HepG2 (cell line): ENCODE measurements around the gene MED1. TPM values are rescaled to one million over a fixed set of nuclear protein-coding genes. Genes with fewer than 3 reads are reported as not detected.

ENCODE experiments used
- ATF5 ChIP-seq: sonication (generic); formaldehyde crosslinking; IDR thresholded peaks from 2 replicates; pipeline ENCODE4 v1.4.0; 2020; ENCODE audit warnings: mild to moderate bottlenecking, low read depth, missing genetic modification reagents
- CENPX ChIP-seq: sonication (generic); formaldehyde crosslinking; IDR thresholded peaks from 2 replicates; pipeline ENCODE4 v1.9.0; 2021; ENCODE audit warnings: mild to moderate bottlenecking, missing genetic modification reagents, moderate library complexity
- FOXO4 ChIP-seq: sonication (generic); formaldehyde crosslinking; conservative IDR thresholded peaks from 2 replicates; pipeline ENCODE4 v1.8.1; 2023; ENCODE audit warnings: missing genetic modification reagents
- JUN ChIP-seq: sonication (generic); formaldehyde crosslinking; IDR thresholded peaks from 2 replicates; pipeline ENCODE4 v1.4.0; 2020; ENCODE audit warnings: mild to moderate bottlenecking, missing genetic modification reagents
- MAFF ChIP-seq: IDR thresholded peaks from 2 replicates; pipeline ENCODE4 v1.6.1; 2011; ENCODE audit warnings: low read depth, low read length, improper control_type of control experiment
- MIER3 ChIP-seq: IDR thresholded peaks from 2 replicates; pipeline ENCODE4 v1.6.1; 2016; ENCODE audit warnings: missing compliant biosample characterization, borderline replicate concordance
- MYNN ChIP-seq: sonication (generic); formaldehyde crosslinking; IDR thresholded peaks from 2 replicates; pipeline ENCODE4 v1.4.0; 2020; ENCODE audit warnings: mild to moderate bottlenecking, low read depth, missing genetic modification reagents
- PAX8 ChIP-seq: sonication (generic); formaldehyde crosslinking; IDR thresholded peaks from 2 replicates; pipeline ENCODE4 v1.8.0; 2022; ENCODE audit warnings: mild to moderate bottlenecking, missing genetic modification reagents, borderline replicate concordance
- RCOR2 ChIP-seq: IDR thresholded peaks from 2 replicates; pipeline ENCODE4 v1.6.1; 2016; ENCODE audit warnings: missing biosample characterization, missing genetic modification reagents
- SIN3B ChIP-seq: fragments of 150-350 bp; IDR thresholded peaks from 2 replicates; pipeline ENCODE4 v1.6.1; 2014; ENCODE audit warnings: low read length
- TEF ChIP-seq: sonication (generic); formaldehyde crosslinking; IDR thresholded peaks from 2 replicates; pipeline ENCODE4 v1.5.0; 2020; ENCODE audit warnings: missing genetic modification reagents
- TFAP4 ChIP-seq: sonication (generic); IDR thresholded peaks from 2 replicates; pipeline ENCODE4 v1.6.1; 2016; ENCODE audit warnings: low read depth, borderline replicate concordance
- TFE3 ChIP-seq: IDR thresholded peaks from 2 replicates; pipeline ENCODE4 v1.6.1; 2016
- THAP9 ChIP-seq: sonication (generic); formaldehyde crosslinking; IDR thresholded peaks from 2 replicates; pipeline ENCODE4; 2020; ENCODE audit warnings: missing genetic modification reagents, mild to moderate bottlenecking, borderline replicate concordance
- ZNF335 ChIP-seq: sonication (generic); formaldehyde crosslinking; IDR thresholded peaks from 2 replicates; pipeline ENCODE4 v1.4.0; 2020; ENCODE audit warnings: missing genetic modification reagents
- ZNF512 ChIP-seq: sonication (generic); formaldehyde crosslinking; IDR thresholded peaks from 2 replicates; pipeline ENCODE4 v1.4.0; 2020; ENCODE audit warnings: mild to moderate bottlenecking, missing genetic modification reagents
- ZNF678 ChIP-seq: sonication (generic); formaldehyde crosslinking; IDR thresholded peaks from 2 replicates; pipeline ENCODE4 v1.4.0; 2020; ENCODE audit warnings: mild to moderate bottlenecking, missing genetic modification reagents
- polyA plus RNA-seq, 8 experiments: library from polyadenylated mRNA; depleted of rRNA in 3 of 8; stranded (reverse) in 7 of 8; unstranded in 1 of 8; fragments of >200 nt; fragmentation: Illumina TruSeq in 4 of 8; extraction: Trizol in 4 of 8; gene quantifications; 2 replicates each; pipeline versions ENCODE4 v1.2.1 to v1.2.3, GENCODE V29; 2011 to 2016; ENCODE audit warnings: low read depth in 4 of 8, missing spikeins in 1 of 8, mixed read lengths in 1 of 8; ENCODE audit not compliant: insufficient read depth in 1 of 8
- total RNA-seq, 5 experiments: library from RNA; depleted of rRNA; stranded (reverse); fragments of >200 nt; fragmentation: Illumina TruSeq; extraction: Trizol; gene quantifications; 2 replicates each; pipeline ENCODE4 v1.2.3, GENCODE V29; 2016; ENCODE audit warnings: low read depth in 1 of 5

The MED1 gene
- total and polyA plus RNA-seq, 2 of the 13 experiments (the other 11 are each of a cell fraction or from before 2014, with no cell fraction given): 37.5 to 40.1 TPM

- TF ChIP-seq ZNF512 (CRISPR knock-in tag) (no peak), SIN3B (peak; percentile 65; the same call in 1 of the 2 replicates), FOXO4 (CRISPR knock-in tag) (0 out of 2 replicates have a peak, but pooled peaks have one; percentile 79), ATF5 (CRISPR knock-in tag) (no peak), TFAP4 (peak; percentile 22; the same call in 1 of the 2 replicates), THAP9 (CRISPR knock-in tag) (peak; percentile 80; the same call in 1 of the 2 replicates), CENPX (no peak), TFE3 (CRISPR knock-in tag) (peak; percentile 72), PAX8 (CRISPR knock-in tag) (no peak), ZNF678 (CRISPR knock-in tag) (peak; percentile 93; the same call in 1 of the 2 replicates), MYNN (CRISPR knock-in tag) (peak; percentile 50; the same call in 1 of the 2 replicates), MAFF (no peak), MIER3 (CRISPR knock-in tag) (peak; percentile 82), TEF (CRISPR knock-in tag) (0 out of 2 replicates have a peak, but pooled peaks have one; percentile 41), RCOR2 (CRISPR knock-in tag) (peak; percentile 47; the same call in 1 of the 2 replicates), JUN (CRISPR knock-in tag) (no peak), ZNF335 (CRISPR knock-in tag) (peak; percentile 85)
Observed at GRCh38 chr17:39461113-39461925, 10.3 kb upstream of the MED1 start, which contains the start of gene CDK12 (continued).
